IPS DF 6.9 (cell line): ENCODE data around the gene GLI1.
"Not testable (repeated sequence)": the region's sequence is repeated elsewhere in the genome, so short reads cannot be mapped to it uniquely, and the experiment has no call there.

Source experiments
- DNase-seq: peaks from one replicate; pipeline ENCODE4 v3.0.0-alpha.2; 2013; ENCODE audit warnings: low read depth, low spot score
- H3K27ac ChIP-seq: one replicate; pipeline ENCODE4 v1.5.1; 2013; ENCODE audit warnings: low read length, control low read depth
- H3K27me3 ChIP-seq: 2 replicates; pipeline ENCODE4 v1.6.1; 2013; ENCODE audit warnings: mild to moderate bottlenecking, low read length; ENCODE audit not compliant: control insufficient read depth, insufficient read depth
- H3K36me3 ChIP-seq: 2 replicates; pipeline ENCODE4 v1.6.1; 2013; ENCODE audit warnings: low read length; ENCODE audit not compliant: control insufficient read depth, insufficient read depth
- H3K4me1 ChIP-seq: 2 replicates; pipeline ENCODE4 v1.6.1; 2013; ENCODE audit warnings: low read length; ENCODE audit not compliant: control insufficient read depth, insufficient read depth
- H3K4me3 ChIP-seq: 2 replicates; pipeline ENCODE4 v1.5.1; 2013; ENCODE audit warnings: mild to moderate bottlenecking, low read length
- H3K9me3 ChIP-seq: 2 replicates; pipeline ENCODE4 v1.6.1; 2013; ENCODE audit warnings: low read length, inconsistent platforms; ENCODE audit not compliant: control insufficient read depth, insufficient read depth
- WGBS: extraction: QIAGEN DNeasy Blood & Tissue Kit; methylation state at CpG from one replicate; pipeline ENCODE4 v1.1.7; 2013; ENCODE audit warnings: mixed read lengths, missing lambda C conversion rate; ENCODE audit not compliant: insufficient read length, insufficient coverage; 5-methylcytosine and 5-hydroxymethylcytosine counted together

Gene GLI1

GRCh38 chr12:57441393-57441792 is 18.2 kb upstream of the GLI1 start:
- H3K4me1 ChIP-seq, H3K4me3 ChIP-seq, DNase-seq, H3K27ac ChIP-seq, H3K27me3 ChIP-seq, H3K9me3 ChIP-seq, H3K36me3 ChIP-seq: not testable (repeated sequence)
- WGBS, result no CpG with 5 or more reads among the region's 2 CpGs

- Histone ChIP-seq H3K27ac (no peak overlapping the region), H3K36me3 (no peaks in the 10 kb centered on the region), H3K9me3 (no peaks in the 10 kb centered on the region; the same call in 1 of the 2 replicates), H3K27me3 (no peaks in the 10 kb centered on the region), H3K4me3 (no peak overlapping the region), H3K4me1 (no peaks in the 10 kb centered on the region)
- WGBS, result no CpG with 5 or more reads among the region's 1 CpG
- no peak for DNase-seq
Measured at GRCh38 chr12:57441846-57442427, 17.6 kb upstream of the GLI1 start.

GRCh38 chr12:57444337-57444736 is 15.2 kb upstream of the GLI1 start:
- not testable (repeated sequence) for H3K36me3 ChIP-seq, H3K27me3 ChIP-seq, H3K4me3 ChIP-seq, H3K27ac ChIP-seq, DNase-seq, H3K9me3 ChIP-seq, H3K4me1 ChIP-seq
- no CpG with 5 or more reads among the region's 6 CpGs for WGBS

DNA sequence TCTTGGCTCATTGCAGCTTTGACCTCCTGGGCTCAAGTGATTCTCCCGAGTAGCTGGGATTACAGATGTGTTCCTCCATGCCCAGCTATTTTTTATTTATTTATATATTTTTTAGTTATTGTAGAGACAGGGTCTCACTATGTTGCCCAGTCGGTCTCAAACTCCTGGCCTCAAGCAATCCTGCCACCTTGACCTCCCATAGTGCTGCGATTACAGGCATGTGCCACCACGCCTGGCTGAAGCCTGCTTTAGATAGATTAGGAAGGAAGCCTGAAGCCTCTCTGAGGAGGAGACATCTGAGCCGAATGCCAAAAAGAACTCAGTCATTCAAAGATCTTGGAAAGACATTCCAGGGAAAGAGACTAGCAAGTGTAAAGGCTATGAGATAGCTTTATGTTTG is 14.8 kb upstream of the GLI1 start:
- no CpG with 5 or more reads among the region's 5 CpGs for WGBS
- no peaks in the 10 kb centered on the region for H3K36me3 ChIP-seq
- DNase-seq, result no peak
- no peaks in the 10 kb centered on the region; the same call in 1 of the 2 replicates for H3K9me3 ChIP-seq
- no peak overlapping the region for H3K27ac ChIP-seq
- H3K27me3 ChIP-seq, result no peaks in the 10 kb centered on the region
- H3K4me1 ChIP-seq, result no peaks in the 10 kb centered on the region
- no peak overlapping the region for H3K4me3 ChIP-seq

- no peaks in the 10 kb centered on the region; the same call in 1 of the 2 replicates for H3K9me3 ChIP-seq
- no peak overlapping the region for H3K27ac ChIP-seq
- no peaks in the 10 kb centered on the region for H3K27me3 ChIP-seq
- H3K36me3 ChIP-seq, result no peaks in the 10 kb centered on the region
- DNase-seq, result no peak
- H3K4me3 ChIP-seq, result no peak overlapping the region
- no peaks in the 10 kb centered on the region for H3K4me1 ChIP-seq
- no CpG with 5 or more reads among the region's 6 CpGs for WGBS
Measured at GRCh38 chr12:57446292-57446960, 13.2 kb upstream of the GLI1 start.

DNA sequence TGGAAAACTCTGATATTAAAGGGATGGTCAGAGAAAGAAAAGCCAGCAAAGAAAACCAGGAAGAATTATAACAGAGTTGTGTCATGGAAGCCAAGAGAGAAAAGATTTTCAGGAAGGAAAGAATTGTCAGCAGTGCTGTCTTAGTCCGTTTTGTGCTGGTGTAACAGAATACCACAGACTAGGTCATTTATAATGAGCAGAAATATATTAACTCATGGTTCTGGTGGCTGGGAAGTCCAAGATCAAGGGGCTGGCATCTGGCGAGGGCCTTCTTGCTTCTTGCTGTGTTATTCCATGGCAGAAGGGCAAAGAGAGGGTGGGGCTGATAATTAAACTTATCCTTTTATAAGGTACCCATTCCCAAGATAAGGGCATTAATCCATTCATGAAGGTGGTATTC is 10.9 kb upstream of the GLI1 start:
- H3K4me3 ChIP-seq, result no peak overlapping the region
- DNase-seq, result no peak
- H3K4me1 ChIP-seq, result 0 out of 2 replicates have a peak, but pooled peaks cover 3% of the 10 kb centered on the region
- no peak overlapping the region for H3K27ac ChIP-seq
- no CpG with 5 or more reads among the region's 2 CpGs for WGBS
- no peaks in the 10 kb centered on the region for H3K27me3 ChIP-seq
- H3K9me3 ChIP-seq, result no peaks in the 10 kb centered on the region
- H3K36me3 ChIP-seq, result no peaks in the 10 kb centered on the region

GRCh38 chr12:57449375-57449774 is 10.2 kb upstream of the GLI1 start:
- no peak overlapping the region for H3K27ac ChIP-seq
- H3K4me1 ChIP-seq, result peaks cover 3% of the 10 kb centered on the region; the same call in 1 of the 2 replicates
- WGBS, result no CpG with 5 or more reads among the region's 7 CpGs
- no peak for DNase-seq
- no peak overlapping the region for H3K4me3 ChIP-seq
- H3K27me3 ChIP-seq, result no peaks in the 10 kb centered on the region
- H3K36me3 ChIP-seq, result no peaks in the 10 kb centered on the region
- H3K9me3 ChIP-seq, result no peaks in the 10 kb centered on the region

GRCh38 chr12:57450057-57450456 is 9.5 kb upstream of the GLI1 start:
- H3K36me3 ChIP-seq, result no peaks in the 10 kb centered on the region
- no peak for DNase-seq
- H3K4me1 ChIP-seq, result peaks cover 7% of the 10 kb centered on the region; the same call in 1 of the 2 replicates
- H3K27ac ChIP-seq, result no peak overlapping the region
- no peak overlapping the region for H3K4me3 ChIP-seq
- WGBS, result no CpG with 5 or more reads among the region's 3 CpGs
- no peaks in the 10 kb centered on the region for H3K9me3 ChIP-seq
- no peaks in the 10 kb centered on the region for H3K27me3 ChIP-seq

DNA sequence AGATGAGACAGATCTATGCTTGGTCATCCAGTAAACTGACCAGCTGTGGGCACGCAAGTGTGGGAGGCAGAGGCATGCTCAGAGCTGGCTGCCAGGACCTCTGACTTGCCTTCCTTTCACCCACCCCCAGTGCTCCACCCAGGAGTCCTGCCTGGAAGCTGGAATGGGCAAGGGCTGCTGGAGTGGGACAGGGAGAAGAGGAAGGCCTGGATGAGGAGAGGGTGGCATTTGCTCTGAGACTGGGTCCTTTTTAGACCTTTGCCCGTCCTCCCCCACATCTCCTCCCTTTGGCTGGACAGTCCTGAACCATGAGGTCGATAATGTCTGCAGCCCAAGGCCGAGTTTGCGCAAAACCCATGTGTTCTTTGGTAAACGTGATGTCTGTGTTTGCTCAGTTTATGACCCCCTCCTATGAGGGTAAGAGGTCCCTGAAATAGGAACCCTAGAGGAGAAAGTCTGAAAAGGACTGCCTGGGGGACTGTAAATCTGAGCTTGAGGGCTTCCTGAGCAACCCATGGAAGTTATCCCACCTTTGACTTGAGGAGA is 8.3 kb upstream of the GLI1 start:
- H3K9me3 ChIP-seq, result no peaks in the 10 kb centered on the region
- DNase-seq, result no peak
- no peak overlapping the region for H3K27ac ChIP-seq
- H3K36me3 ChIP-seq, result no peaks in the 10 kb centered on the region
- H3K27me3 ChIP-seq, result no peaks in the 10 kb centered on the region
- WGBS, result no CpG with 5 or more reads among the region's 6 CpGs
- H3K4me3 ChIP-seq, result no peak overlapping the region
- peaks cover 8% of the 10 kb centered on the region; the same call in 1 of the 2 replicates for H3K4me1 ChIP-seq

DNA sequence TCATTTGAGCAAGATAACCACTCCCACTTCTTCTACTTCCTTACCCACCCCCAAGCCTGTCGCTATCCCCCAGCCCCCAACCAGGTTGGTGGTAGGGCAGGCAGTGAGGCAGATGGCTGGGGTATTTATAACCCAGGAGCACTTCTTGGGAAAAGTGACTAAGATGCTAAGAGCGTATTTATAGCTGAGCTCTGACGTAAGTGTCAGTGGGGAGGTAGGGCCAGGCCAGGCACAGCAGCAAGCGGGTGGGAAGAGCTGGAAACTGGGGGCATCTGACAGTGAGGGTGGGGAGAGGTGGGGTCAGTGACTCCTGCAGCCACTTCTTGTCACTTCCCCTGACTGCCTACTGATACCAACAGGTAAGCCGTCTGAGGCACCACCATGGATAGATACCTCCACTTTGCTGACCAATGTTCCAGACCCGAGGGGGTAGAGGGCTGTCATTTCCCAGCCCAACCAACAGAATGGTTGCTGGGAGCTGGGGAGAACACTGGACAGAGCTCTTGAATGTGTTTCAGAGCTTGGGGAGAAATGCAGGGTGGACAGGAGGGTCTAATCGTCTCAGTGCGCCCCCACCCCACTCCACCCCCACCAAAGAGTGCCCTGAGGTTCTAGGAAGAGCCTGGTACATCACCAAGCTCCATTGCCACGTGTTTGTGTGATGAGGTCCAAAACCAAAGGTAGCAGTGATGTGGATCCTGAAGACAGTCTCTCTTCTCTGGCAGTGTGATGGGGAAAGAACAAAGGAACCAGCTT is 7.2 kb upstream of the GLI1 start:
- H3K4me1 ChIP-seq, result peaks cover 12% of the 10 kb centered on the region; the same call in 1 of the 2 replicates
- H3K27ac ChIP-seq, result no peak overlapping the region
- no peak for DNase-seq
- no peaks in the 10 kb centered on the region for H3K27me3 ChIP-seq
- H3K36me3 ChIP-seq, result no peaks in the 10 kb centered on the region
- H3K9me3 ChIP-seq, result no peaks in the 10 kb centered on the region
- H3K4me3 ChIP-seq, result no peak overlapping the region
- no CpG with 5 or more reads among the region's 9 CpGs for WGBS
